HCEC 1CT (cell line): ENCODE results near the gene MEOX2.

Experiments used
- DNase-seq: peaks from one replicate; pipeline ENCODE4 v3.0.0-alpha.2; 2017

MEOX2 gene

GRCh38 chr7:15680446-15680845, 6.0 kb downstream of the MEOX2 start:
- DNase-seq: no peak

- no peak for DNase-seq
Measured at GRCh38 chr7:15679306-15679705, 7.2 kb downstream of the MEOX2 start.

GRCh38 chr7:15678653-15679052, 7.8 kb downstream of the MEOX2 start:
- DNase-seq: no peak

DNA sequence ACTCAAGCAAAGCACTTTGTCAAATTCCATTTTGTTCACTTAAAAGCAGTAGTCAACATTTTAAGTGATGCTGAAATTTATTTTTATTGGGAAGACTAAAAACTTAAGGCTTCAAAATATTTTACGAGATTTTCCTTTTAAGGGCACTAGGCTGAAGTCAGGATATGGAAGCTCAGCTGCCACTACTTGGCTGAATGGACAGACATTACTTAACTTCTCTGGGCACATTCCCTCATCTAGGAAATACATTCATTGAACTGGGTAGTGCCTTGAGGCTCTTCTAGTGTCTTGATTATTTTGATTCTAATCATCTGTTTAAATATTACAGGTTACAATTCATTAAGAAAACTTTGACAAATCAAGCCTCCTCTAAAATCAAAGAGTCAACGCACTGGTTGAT, 11.1 kb downstream of the MEOX2 start:
- DNase-seq: no peak

DNA sequence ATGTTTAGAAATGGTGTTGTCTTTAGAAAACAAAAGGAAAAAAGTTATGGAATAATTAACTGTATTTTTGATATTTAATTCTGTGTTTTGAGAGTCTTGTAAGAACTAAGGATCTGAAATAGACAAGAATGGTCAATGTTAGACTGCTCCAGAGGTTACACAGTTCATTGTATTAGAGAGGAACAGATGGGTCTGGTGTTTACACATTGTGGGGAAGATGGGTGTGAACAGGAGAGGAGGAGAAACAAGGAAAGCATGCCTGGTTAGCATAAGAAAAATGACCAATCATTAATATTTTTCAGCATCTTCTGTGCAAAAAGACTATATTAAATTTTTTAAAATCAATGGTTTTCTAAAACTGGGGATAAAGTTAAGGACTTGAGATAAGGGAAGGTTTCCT, 11.9 kb downstream of the MEOX2 start:
- DNase-seq: no peak

- DNase-seq: no peak
Measured at GRCh38 chr7:15669443-15670090, 16.9 kb downstream of the MEOX2 start.

DNA sequence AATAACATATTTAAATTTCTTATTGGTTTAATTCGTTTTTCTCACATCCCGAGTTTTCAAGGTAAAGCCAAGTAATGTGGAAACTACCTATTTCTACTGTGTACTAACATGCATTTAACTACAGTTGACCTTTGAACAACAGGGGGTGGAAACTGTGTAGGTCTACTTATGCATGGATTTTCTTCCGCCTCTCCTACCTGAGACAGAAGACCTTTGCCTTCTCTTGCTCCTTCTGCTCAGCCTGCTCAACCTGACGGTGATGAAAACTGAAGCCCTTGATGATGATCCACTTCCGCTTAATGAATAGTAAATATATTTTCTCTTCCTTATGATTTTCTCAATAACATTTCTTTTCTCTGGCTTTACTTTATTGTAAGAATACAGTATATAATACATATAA, 18.5 kb downstream of the MEOX2 start:
- no peak for DNase-seq

DNA sequence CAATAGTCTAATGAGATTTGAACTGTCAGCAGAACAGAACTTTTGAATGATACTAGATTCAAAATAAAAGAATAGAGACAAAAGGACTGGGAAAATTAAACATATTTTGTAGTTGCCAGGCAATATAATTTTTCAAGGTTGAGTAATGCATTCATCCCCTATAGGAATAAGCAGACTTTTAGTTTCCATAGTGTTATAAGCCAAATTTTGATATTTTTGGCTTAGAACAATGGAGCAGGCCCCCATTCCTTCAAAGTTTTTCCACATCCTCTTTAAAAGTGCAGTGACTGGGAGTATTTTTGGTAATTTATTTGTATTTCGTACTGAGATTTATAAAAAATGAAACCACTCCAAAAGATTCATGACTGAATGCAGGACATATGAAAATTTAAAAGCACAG, 24.0 kb downstream of the MEOX2 start:
- no peak for DNase-seq

GRCh38 chr7:15658247-15658646, 28.2 kb downstream of the MEOX2 start:
- DNase-seq: no peak

DNA sequence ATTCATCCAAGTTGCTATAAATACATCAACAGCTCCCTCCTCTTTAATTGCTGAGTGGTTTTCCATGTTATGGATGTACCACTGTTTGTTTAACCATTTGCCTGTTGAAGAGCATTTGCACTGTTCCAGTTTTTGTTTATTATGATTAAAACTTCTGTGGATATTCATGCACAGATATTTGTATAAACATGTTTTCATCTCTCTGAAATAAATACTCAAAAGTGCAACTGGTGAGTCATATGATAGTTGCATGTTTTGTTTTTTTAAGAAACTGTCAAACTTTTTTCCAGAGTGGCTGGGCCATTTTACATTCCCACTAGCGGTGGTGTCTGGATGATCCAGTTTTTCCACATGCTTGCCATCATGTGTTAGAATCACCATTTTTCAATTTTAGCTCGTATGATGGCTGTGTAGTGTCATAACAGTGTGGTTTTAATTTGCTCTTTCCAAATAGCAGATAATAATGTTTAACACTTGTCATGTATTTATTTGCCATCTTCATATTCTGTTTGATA, 33.6 kb downstream of the MEOX2 start:
- peak; percentile 15 for DNase-seq

- no peak for DNase-seq
Measured at GRCh38 chr7:15651693-15652092, 34.8 kb downstream of the MEOX2 start.

DNA sequence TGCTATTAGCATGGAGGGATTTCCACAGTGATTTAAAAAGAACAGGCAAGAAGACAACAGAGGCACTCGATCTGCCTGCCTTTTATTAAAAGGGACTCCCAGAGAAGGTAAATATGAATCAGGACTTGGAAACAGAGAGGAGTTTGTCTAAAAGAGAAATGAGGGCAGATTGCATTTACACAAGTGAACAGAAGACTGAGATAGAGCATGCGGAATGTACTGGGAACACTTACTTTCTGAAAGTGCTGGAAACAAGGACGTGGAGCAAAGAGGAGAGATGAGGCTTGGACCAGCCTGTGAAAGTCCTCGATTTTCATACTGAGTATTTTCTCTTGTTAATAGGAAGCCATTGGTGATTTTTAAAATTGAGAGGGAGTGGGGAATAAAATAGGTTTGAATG, 35.7 kb downstream of the MEOX2 start:
- no peak for DNase-seq

GRCh38 chr7:15648461-15648961, 38.0 kb downstream of the MEOX2 start:
- DNase-seq: no peak

- no peak for DNase-seq
Measured at GRCh38 chr7:15647309-15647708, 39.2 kb downstream of the MEOX2 start.

GRCh38 chr7:15643000-15643705, 43.3 kb downstream of the MEOX2 start:
- no peak for DNase-seq

DNA sequence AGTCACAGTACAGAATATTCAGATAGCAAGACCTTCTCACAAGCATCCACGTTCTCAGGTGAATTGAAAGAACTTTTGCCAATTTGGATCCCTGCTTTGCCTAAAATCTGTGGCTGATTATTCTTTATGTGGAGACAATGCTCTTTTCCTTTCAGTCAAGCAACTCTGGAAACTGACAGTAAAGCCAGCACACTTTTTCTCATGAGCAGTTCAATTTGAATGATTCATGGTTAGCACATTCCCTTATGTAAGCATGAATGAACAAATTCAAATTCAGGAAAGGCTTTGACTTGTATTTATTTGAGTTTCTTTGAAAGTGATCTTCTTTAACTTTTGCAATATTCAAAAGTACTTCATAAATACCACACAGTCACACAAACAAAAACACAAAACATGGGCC, 57.6 kb downstream of the MEOX2 start:
- peak; percentile 14 for DNase-seq

- no peak for DNase-seq
Measured at GRCh38 chr7:15626041-15626440, 60.4 kb downstream of the MEOX2 start.

GRCh38 chr7:15625466-15625865, 61.0 kb downstream of the MEOX2 start:
- DNase-seq: no peak

- no peak for DNase-seq
Measured at GRCh38 chr7:15621468-15621867, 65.0 kb downstream of the MEOX2 start.

- peak; percentile 13 for DNase-seq
Measured at GRCh38 chr7:15620491-15621185, 65.8 kb downstream of the MEOX2 start.

GRCh38 chr7:15618275-15618674, 68.2 kb downstream of the MEOX2 start:
- no peak for DNase-seq

DNA sequence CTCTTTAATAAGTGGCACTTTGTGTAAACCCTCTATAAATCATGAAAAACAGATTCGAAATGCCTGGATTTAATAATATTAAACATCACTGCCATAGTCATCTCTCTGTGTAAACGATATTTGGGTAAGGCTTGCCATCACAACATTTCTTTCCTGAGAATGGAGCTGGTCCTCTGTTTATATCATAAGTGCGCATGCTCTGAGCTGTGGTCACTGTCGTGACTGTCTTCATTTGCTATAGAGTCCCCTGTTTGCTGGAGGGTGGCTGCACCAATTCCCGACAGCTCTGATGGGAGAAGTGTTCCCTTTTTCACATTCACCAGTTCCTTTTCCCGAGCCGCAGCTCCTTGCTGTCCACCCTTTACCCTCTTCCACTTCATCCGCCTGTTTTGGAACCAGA, 74.3 kb downstream of the MEOX2 start:
- DNase-seq: no peak

DNA sequence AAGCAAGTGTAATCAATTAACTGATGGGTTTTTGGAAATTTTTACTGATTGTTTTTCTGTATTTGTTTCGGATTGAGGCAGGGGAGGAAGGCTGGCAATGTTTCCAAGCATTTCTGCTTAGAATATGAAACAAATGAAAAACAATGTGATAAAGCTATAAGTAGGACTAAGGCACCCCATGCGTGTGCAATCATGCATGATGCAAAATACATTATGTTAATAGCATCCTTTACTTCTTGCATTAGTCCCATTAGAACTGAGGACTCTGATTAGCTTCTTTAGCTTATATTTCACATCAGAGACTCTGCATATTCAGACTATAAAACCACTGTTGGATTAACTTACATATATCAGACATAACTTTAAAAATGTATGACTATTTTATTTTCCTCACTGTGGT, 76.0 kb downstream of the MEOX2 start:
- no peak for DNase-seq

DNA sequence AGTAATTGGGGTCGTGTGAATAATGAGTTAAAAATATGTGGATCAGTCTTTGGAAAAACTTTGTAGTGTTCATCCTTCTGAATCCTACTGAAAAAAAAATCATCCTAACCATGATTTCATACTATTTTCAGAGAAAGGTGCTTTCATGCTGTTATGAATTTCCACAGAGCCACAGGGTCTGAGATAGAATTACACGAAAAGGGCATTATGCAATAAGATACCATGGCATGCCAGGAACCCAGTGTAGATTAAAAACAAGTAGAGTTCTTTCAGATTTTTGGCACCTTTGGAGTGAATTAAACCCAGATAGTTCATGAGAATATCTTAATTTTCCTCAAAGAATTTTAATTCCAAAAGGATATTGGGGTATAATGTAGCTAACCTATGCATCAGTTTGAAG, 77.2 kb downstream of the MEOX2 start:
- no peak for DNase-seq
